ENCODE results near the gene FRMD8. TPM values are rescaled to one million over a fixed set of nuclear protein-coding genes. Genes with fewer than 3 reads are reported as not detected.

FRMD8 gene
- polyA plus RNA-seq, 3 donors: 33.7 to 41.2 (median 35.4) TPM

- Histone ChIP-seq H3K27ac (ENCODE audit: low read depth in 1 of 2, low read length in 2 of 2) (no peak overlapping the region), H4K20me1 (ENCODE audit: insufficient read depth, low read length) (peaks cover 7% of the 10 kb centered on the region), H3K4me3 (replicated peaks in 1 of 3; ENCODE audit: low read depth in 2 of 3, low read length in 3 of 3) (peak overlapping the region in 2 of 3 experiments; percentile 46 to 80), H3K27me3 (ENCODE audit: control insufficient read depth in 2 of 2, insufficient read depth in 2 of 2, low read length in 2 of 2) (peaks cover 0 to 14% of the 10 kb centered on the region in 2 donors), H3K36me3 (replicated peaks in 1 of 2; ENCODE audit: control insufficient read depth in 1 of 2, insufficient read depth in 2 of 2, low read length in 2 of 2) (peaks cover 17 to 18% of the 10 kb centered on the region in 2 donors), H3K9ac (ENCODE audit: insufficient read depth, low read length, poor library complexity, severe bottlenecking) (no peak overlapping the region), H3K4me1 (ENCODE audit: control insufficient read depth in 1 of 2, insufficient read depth in 2 of 2, low read length in 2 of 2) (peaks cover 15 to 23% of the 10 kb centered on the region in 2 donors), H2AFZ (ENCODE audit: insufficient read depth, low read depth, low read length, poor library complexity, severe bottlenecking) (peak overlapping the region; percentile 76), H3K79me2 (ENCODE audit: insufficient read depth, low read length) (no peaks in the 10 kb centered on the region), H3K4me2 (replicated peaks; ENCODE audit: extremely low read depth, low read length, poor library complexity, severe bottlenecking) (peak overlapping the region; percentile 94), H3K9me3 (replicated peaks in 1 of 2; ENCODE audit: control insufficient read depth in 1 of 2, insufficient read depth in 1 of 2, low read length in 2 of 2) (no peaks in the 10 kb centered on the region)
- Mint-ChIP-seq H3K9me3 (no peaks in the 10 kb centered on the region), H3K4me1 (peaks cover 20% of the 10 kb centered on the region), H3K27ac (peak overlapping the region in 1 of 7 donors; percentile 61), H3K36me3 (peaks cover 16 to 17% of the 10 kb centered on the region in 2 donors), H3K4me3 (peak overlapping the region; percentile 86 to 93), H3K27me3 (ENCODE audit: low read depth in 3 of 3) (peaks cover 6 to 18% (median 13%) of the 10 kb centered on the region in 3 donors)
- 63% methylated on average over 35 of the region's 35 CpGs for WGBS (ENCODE audit: insufficient coverage)
- intact Hi-C loops (cut with micrococcal nuclease): no loop called here
- DNase-seq: no peak
- TF ChIP-seq CTCF (IDR thresholded peaks at IDR 0.05): no peak
These were observed 30.6 kb upstream of the FRMD8 start for GRCh38 chr11:65355776-65356393.

DNA sequence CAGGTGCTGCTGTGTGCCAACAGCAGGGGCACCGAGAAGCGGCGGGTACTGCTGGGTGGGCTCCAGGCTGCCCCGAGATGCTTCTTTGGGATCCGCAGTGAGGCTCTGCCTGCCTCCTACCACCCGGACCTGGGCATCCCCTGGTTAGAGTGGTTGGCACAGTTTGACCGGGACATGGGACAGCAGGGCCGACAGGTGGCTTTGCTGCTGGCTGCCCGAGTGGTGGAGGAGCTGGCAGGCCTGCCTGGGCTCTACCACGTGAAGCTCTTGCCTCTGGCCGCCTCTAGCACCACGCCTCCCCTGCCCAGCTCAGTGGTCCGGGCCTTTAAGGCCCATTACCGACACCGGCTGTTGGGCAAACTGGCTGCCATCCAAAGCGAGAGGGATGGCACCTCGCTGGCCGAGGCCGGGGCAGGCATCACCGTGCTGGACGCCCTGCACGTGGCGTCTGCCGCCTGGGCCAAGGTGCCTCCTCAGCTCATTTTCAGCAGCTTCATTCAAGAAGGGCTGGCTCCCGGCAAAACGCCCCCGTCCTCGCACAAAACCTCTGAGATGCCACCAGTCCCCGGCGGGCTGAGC, 30.0 kb upstream of the FRMD8 start:
- WGBS (ENCODE audit: insufficient coverage): 99% methylated on average over 25 of the region's 30 CpGs
- Histone ChIP-seq H3K27ac (ENCODE audit: low read depth in 1 of 2, low read length in 2 of 2) (no peak overlapping the region), H3K79me2 (ENCODE audit: insufficient read depth, low read length) (no peaks in the 10 kb centered on the region), H3K9ac (ENCODE audit: insufficient read depth, low read length, poor library complexity, severe bottlenecking) (no peak overlapping the region), H3K36me3 (replicated peaks in 1 of 2; ENCODE audit: control insufficient read depth in 1 of 2, insufficient read depth in 2 of 2, low read length in 2 of 2) (peaks cover 12% of the 10 kb centered on the region in 2 donors), H3K4me3 (replicated peaks in 1 of 3; ENCODE audit: low read depth in 2 of 3, low read length in 3 of 3) (no peak overlapping the region), H4K20me1 (ENCODE audit: insufficient read depth, low read length) (peaks cover 7% of the 10 kb centered on the region), H2AFZ (ENCODE audit: insufficient read depth, low read depth, low read length, poor library complexity, severe bottlenecking) (no peak overlapping the region), H3K9me3 (replicated peaks in 1 of 2; ENCODE audit: control insufficient read depth in 1 of 2, insufficient read depth in 1 of 2, low read length in 2 of 2) (no peaks in the 10 kb centered on the region), H3K27me3 (ENCODE audit: control insufficient read depth in 2 of 2, insufficient read depth in 2 of 2, low read length in 2 of 2) (peaks cover 0 to 14% of the 10 kb centered on the region in 2 donors), H3K4me2 (replicated peaks; ENCODE audit: extremely low read depth, low read length, poor library complexity, severe bottlenecking) (peak overlapping the region; percentile 94), H3K4me1 (ENCODE audit: control insufficient read depth in 1 of 2, insufficient read depth in 2 of 2, low read length in 2 of 2) (peaks cover 15 to 23% of the 10 kb centered on the region in 2 donors)
- H3K4me3 Mint-ChIP-seq: peak overlapping the region in 1 of 2 donors; percentile 59
- peaks cover 14 to 15% of the 10 kb centered on the region in 2 donors for H3K36me3 Mint-ChIP-seq
- no peak for DNase-seq
- H3K27ac Mint-ChIP-seq: no peak overlapping the region
- H3K4me1 Mint-ChIP-seq: peaks cover 20% of the 10 kb centered on the region
- H3K9me3 Mint-ChIP-seq: no peaks in the 10 kb centered on the region
- peaks cover 6 to 18% (median 13%) of the 10 kb centered on the region in 3 donors for H3K27me3 Mint-ChIP-seq (ENCODE audit: low read depth in 3 of 3)
- intact Hi-C loops (cut with micrococcal nuclease): no loop called here
- no peak for TF ChIP-seq CTCF (IDR thresholded peaks at IDR 0.05)

All from CD14-positive monocyte (primary cell).